Measurements from ENCODE around the gene EYS.
"Not testable (repeated sequence)": the region's sequence is repeated elsewhere in the genome, so short reads cannot be mapped to it uniquely, and the experiment has no call there.

The EYS gene

DNA sequence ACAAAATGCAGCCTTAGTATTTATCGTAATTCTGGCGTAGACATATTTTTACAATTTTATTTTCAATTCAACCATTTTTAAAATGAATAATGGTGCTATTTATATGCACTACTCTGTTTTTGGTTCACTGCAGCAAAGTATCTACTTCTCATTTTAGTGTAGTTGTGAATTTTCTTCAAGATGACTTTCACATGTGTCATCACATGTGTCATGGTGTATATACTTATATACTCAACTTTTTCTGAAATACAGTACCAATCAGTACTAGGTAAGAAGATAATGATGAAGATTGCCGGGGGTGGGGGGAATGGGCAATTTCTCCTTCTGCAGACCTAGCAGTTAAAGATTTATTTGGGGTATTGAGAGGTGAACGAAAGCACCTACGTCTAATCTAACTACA is 1436.9 kb downstream of the EYS start:
- no peak for DNase-seq

DNA sequence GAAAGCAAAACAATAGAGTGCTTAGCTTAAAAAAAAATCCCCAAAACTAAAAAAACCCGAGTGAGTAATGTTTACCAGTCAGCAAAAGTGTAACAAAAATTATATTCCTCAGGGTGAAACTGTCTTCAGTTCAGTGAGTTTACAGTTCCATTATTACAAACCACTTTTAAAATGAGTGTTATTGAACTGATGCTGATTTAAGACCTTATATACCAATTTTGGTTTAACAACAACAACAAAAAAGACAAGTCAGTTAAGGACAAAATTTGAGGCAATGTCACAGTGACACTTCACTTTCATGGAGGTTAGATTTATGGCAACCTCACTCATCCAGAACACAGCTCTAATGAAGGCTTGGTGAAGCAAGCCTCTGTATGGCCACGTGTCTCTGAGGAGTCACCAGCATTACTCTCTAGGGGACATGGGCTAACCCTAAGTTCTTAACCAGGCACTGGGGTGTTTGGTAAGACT is 1440.6 kb downstream of the EYS start:
- no peak for DNase-seq

DNA sequence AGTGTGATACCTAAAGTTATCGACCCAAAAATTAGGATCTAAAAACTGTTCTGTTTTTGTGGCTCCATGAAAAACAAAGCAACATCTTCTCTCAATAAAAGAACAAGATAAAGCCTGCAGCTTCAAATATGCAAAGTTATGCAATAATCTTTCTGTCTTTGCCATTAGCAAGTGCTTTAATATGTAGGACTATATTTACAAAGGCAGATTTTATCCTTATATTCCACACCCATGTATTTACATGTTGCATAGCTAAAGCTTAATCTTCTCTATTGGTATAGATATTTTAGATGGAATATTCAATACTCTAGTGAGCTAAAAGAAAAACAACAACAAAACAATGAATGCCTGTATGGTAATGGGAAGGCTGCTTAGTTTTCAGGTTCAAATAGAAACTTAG is 1443.2 kb downstream of the EYS start:
- DNase-seq: no peak

DNA sequence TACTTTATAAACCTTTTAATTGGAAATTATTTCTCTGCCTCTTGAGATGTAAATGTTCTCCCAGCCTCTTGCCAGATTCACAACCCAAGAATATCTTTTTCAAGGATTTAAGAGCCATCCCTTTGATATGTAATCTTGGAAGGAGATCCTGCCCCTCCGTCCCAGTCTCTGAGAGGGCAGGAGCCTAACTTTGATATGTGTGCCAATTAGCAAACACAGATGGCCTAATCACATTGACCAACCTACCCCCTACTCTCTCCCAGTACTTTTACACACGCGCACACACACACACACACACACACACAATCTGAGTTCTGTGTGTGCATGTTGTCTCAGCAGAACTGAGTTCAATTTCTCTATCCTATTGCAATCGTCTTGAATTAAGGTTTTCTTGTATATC is 1447.7 kb downstream of the EYS start:
- DNase-seq: no peak

DNA sequence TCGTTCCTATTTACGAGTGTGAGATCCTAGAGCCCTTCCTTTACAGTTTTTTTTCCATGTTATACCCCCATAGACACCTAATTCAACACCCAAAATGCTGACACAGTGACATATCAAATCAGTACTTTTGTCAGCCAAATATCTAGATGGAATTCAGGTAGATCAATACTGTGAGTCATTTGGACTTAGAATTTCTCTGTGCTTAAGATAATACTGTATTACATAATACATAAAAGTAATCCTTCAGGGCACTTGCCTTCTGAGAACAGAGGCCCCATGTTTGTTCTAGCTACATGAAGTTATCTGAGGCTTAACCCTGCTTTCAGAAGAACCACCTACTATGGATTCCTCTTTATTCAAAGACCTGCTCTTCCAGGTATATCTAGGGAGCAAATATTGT is 1448.3 kb downstream of the EYS start:
- DNase-seq: no peak

DNA sequence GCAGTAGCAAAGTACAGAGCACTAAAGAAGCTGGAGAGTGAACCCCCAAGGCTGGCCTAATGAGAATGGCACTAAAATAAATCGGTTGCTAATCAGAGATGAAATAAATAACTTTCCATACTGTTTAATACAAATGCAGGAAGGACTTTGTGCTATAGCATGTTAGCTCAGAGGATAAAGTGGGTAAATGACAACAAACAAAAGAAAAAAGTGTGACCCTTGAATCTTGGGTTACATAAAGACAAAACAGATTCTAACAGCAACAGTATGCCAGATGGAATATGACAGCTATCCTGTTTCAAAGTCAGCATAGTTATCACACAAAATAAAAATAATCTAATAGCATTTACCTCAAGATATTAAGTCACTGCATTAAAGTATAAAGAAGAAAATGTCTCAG is 1448.7 kb downstream of the EYS start:
- DNase-seq: no peak

DNA sequence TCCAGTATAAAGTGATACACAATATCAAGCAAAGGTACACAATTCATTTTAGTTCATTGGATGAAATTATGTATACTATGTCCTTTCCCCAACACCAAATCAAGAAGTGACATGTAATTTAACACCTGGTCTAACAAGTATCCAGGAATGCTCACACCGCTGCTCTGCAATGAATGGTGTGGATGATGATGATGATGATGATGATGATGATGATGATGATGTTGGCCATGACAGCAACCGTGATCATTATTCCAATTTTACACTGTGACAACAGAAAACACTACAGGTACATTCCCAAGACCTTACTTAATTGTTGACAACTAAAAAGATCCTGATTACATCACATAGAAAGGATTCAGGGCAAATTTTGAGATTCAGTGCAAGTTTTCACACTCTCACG is 1449.4 kb downstream of the EYS start:
- no peak for DNase-seq

DNA sequence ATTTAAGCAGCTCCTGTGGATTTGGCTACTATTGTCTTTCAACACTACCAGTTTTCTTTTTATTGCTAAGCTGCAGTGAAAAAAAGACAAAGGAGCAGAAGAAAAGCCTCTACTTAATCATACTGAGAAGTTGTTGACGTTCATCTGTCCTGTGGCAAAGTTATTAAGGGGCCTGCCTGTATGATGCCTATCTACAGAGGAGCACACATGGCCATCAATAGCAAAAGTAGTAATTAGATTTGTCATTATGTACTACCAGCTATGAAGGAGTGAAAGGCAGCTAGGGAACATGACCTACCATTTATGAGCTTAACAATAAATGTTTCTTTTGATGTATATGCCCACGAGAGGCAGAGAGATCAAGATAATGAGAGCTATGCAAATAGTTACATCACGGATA is 1450.5 kb downstream of the EYS start:
- DNase-seq: no peak

DNA sequence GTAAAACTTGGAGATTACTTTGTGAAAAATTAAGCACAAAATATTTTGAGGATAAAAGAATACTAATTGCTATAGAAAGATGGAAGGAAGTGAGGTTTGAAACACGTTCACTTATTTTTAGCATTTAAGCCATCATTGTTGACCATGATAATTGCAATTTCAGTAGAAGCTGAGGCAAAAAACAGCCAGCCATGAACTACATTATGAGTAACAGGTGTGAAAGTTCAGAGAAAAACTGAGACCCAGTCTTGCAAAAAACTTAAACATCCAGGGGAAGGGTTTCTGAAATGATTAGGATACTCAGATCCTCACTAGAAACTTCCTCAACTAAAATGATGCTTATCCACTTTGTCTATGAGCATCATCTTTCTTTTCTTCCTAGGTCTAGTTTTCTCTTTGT is 1452.0 kb downstream of the EYS start:
- no peak for DNase-seq

DNA sequence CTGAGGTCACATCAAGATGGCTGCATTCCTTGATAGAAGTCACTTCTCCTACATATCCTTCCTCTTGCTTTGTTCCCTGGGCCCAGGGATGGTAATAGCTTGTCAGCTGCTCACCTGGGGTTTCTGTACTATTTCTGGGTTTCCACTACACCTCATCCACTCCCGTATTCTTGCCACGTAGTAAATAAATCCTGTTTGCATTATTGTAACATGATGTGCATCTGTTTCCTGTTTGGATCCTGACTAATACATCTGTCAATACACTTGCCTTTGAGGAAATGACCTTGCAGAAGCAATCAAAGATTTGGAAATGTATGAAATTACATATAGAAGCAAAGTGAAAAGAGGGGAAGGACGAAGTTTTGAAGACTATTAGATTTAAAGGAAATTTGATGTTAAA is 1452.5 kb downstream of the EYS start:
- DNase-seq: no peak

DNA sequence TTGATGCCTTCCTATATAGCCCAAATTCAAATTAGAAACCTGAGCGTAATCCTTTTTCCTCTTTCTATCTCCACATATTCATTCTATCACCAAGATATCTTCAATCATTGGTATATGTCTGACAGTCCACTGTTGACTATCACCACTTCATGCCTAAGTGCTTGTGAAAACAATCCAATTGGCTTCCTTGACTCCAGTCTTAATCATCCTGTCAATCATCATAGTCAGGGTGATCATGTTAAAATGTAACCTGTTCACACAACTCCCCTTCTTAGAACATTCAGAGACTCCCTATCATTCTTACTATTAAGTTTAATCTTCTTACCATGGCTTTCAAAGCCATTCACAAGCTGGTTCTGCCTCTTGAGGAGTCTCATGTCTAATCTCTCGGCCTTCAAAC is 1454.8 kb downstream of the EYS start:
- DNase-seq: no peak

DNA sequence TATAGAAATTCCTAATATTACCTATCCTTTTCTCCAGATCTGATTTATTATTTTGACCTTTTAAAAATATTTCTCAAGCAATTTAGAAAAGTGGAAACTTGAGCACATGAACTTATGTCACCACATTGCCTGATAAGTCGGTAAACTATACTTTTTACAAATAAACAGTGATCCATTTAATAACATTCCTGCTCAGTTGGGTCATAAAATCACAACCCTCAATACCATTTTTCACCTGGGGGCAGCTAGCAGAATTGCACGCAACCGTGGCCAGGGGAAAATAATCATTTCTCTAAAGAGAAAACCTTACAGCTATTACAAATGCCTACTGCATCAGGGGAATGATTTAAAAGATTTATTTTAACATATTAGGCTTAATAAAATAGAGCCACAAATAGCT is 1456.9 kb downstream of the EYS start:
- no peak for DNase-seq

DNA sequence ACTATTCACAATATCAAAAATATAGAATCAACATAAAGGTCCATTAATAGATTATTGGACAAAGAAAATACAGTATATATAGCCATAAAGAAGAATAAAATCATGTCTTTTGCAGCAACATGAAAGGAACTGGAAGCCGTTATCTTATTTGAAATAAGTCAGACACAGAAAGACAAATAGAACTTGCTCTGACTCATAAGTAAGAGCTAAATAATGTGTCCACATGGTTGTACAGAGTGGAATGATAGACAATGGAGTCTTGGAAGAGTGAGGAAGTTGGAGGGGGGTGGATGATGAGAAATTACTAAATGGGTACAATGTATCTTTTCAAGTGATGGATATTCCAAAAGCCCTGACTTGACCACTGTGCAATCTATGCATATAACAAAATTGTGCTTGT is 1457.9 kb downstream of the EYS start:
- no peak for DNase-seq

DNA sequence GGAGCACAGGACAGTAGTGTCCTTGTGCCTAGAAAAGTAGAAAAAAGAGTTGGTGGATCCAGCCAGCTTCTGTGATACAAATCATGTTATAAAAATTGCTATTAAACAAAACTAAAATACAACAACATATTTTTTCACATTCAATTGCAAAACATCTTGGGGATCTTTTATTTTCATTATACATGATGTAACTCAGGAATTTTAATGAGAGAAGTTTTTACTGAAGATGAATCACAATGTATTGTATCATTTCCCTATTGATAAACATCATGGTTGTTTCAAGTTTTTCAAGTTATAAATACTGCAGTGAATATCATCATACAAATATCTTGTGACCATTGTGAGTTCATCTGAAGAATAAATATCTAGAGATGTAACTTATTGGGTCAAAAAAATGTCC is 1463.4 kb downstream of the EYS start:
- DNase-seq: no peak

DNA sequence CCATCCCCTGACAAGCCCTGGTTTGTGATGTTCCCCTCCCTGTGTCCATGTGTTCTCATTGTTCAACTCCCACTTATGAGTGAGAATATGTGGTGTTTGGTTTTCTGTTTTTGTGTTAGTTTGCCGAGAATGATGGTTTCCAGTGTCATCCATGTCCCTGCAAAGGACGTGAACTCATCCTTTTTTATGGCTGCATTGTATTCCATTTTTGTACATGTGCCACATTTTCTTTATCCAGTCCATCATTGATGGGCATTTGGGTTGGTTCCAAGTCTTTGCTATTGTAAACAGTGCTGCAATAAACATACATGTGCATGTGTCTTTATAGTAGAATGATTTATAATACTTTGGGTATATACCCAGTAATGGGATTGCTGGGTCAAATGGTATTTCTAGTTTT is 1468.1 kb downstream of the EYS start:
- not testable (repeated sequence) for DNase-seq

DNA sequence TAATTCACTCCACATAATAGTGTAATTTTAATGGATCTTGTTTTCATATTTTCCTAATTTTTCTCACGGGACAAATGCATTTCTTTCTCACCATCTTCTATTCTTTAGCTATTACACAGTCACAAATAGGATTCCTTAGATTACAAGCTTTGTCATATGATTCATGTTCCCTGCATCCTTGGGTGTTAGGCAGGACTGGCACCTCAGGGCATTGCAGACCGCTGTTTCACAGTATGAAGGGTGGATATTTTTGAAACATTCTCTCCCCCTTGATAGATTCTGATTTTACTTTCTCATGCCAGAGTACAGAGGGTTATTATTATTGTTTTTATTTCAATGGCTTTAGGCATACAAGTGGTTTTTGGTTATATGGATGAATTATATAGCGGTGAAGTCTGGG is 1469.0 kb downstream of the EYS start:
- no peak for DNase-seq

DNA sequence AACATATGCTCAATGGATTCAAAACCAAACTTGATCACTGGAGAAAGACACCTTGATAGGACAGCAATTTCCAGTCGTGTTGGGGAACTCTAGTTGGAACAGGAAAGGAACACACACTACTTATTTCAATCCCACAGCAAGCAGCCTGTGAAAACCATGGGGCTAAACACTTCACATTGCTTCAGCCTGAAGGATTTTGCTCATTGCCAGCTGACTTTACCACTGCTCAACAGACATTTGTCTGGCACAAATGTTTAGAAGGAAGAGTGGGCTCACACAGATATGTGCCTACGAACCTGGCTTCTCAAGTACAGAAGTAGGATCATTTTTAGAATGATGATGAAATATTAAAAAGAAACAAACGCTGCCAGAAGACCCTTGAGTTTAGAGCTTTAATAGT is 1473.3 kb downstream of the EYS start:
- DNase-seq: no peak

DNA sequence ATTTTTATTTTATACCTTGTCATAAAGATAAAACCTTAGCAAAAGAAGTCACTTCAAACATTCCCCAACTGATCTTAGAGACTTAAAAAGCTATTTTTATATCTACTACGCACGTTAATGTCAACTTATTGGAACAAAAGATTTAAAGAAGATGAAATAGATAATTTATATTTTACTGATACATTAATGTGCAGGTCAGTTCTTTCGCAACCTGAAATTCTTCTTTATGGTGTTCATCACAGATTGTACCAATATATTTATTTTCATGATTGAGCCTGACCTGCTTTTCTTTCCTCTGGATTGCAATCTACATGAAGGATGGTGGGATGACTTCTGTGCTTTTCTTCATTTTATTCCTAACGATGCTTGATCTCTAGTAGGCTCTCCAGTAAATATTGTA is 1475.1 kb downstream of the EYS start:
- no peak for DNase-seq

DNA sequence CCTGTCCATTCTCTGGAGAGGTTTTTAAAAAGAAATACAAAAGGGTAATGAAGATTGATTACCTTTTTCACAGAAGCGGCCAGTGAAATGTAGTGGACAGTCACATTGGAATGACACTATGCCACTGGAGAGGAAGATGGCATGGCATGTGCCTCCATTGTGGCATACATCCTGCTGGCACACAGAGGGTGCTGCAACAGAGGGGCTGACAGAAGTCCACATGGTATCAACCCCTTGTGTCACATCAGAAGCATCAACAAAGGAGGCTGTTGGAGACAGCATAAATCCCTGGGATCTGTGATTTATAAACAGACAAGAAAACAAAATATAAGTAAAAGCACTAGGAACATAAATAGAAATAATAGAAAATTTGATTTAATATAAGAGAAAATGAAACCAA is 1476.5 kb downstream of the EYS start:
- no peak for DNase-seq

DNA sequence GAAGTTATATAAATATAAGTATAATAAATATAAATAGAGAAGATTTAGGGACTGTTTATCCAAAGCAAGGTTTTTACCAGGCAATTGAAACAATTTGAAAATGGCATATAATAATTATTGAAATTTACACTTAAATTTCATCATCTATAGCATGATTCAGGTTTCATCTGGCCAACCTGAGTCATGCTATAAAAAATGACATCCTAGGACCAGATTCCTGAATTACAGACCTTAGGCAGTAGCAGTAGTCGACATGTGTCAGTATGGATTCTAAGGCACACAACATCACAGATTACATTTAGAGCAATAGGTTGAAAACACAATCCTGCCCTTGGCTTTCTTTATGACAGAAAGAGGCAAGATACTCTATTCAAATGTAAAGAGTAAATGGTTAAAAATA is 1479.2 kb downstream of the EYS start:
- DNase-seq: no peak

DNA sequence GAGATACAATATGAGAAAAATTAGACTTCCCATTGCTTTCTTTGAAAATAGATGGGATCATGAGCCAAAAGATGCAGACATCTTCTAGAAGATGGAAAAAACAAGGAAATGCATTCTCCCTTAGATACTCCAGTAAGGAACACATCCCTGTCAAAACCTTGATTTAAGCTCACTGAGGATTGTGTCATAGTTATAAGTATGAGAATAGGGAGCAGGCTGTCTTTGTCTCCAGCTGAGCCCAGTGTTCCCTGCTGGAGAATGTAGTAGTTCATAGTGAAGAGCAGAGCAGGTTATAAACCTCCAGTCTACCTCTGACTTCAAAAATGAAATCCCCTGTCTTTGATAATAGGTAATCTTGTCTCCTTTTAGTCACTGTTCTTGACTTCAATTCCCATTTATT is 1481.5 kb downstream of the EYS start:
- DNase-seq: no peak

DNA sequence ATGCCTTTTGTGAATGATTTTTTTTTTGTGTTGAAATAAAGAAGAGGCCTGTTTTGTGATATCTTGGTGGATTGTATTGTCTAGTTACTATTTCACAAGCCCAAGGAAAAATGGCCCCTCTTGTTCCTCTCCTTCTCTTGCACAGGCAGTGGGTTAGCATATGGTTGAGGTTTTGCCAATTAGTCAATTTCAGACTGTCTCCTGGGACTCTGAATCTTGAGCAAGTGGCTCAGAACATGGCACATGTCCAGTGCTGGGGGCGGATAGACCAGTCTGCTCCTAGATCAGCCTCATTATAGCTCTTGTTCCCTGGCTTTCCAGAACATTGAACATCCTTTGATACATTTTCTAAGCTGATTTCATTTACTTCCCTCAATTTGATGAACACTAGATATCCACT is 1482.2 kb downstream of the EYS start:
- DNase-seq: no peak

DNA sequence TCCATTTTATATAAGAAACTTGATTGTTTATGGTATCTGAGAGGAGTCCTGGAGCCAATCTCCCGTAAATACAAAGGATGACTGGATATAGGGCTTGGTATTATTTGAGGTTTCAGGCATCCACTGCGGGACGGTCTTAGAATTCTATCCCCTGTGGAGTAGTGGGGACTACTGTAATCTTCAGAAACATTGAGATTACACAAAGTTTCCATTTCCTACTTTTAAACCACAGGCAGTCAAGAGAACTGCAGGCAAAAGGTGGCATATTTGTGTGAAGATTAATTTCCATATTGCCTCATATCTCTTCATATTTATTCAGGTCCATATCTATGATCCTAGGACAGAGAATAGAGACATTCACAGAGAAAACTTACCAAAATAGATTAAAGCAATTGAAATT is 1485.2 kb downstream of the EYS start:
- DNase-seq: no peak

DNA sequence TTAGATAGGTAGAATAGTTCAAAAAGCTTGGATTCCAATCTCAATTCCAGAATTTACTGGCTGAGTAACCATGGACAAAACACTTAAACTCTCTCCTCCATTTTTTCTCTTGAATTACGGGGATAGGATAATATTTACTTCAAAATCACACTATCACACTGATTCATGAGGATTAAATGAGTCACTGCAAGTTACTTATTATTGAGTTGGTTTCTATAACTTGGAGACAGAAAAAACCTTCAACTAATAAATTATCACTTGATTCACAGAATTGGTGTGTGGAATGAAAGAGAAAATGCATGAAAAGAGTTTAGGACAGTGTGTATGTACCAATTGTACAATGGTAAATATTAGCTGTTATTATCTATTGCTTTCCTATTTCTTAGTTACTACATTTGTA is 1486.2 kb downstream of the EYS start:
- DNase-seq: no peak

DNA sequence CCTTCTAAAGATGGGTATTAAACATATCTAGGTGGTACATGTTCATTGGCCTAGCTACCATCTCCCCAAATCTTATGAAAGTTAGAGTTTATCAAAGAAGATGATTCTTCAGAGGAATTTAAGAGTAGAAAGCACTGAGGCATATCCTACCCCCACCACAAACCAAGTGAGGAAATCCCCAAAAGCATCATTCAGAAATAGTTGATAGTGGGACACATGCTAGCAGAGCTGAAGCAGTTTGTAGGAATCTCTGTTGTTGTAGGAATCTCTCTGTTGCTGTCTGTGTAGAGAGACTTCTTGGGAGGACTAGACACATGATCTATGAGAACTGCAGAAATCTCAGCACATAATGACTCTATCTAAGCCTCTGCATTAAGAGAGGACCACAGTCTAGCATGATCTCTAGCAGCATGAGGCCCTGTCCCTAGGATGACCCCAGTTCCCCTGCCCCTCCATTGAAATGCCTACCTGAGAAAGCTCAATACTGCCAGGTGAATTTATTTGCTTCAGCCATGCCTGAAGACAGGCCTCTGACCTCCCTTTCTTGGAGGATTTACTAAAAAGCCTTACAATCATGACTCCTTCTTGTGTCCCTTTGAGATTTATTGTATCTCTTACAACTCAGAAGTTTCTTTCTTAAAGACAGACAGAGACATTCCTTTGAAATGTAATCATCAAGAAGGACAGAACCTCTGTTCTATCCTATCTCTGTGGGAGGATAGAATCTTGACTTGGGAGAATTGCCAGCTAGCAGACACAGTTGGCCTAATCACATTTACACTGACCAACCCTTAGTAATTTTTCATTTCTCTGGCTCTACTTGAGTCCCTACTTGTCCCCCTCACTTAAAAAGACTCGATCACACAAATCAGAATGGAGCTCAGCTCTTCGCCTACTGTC is 1489.1 kb downstream of the EYS start:
- no peak for DNase-seq

Data from T-helper 9 cell (primary cell).